ENCODE results near the gene CNPY1.

The CNPY1 gene

DNA sequence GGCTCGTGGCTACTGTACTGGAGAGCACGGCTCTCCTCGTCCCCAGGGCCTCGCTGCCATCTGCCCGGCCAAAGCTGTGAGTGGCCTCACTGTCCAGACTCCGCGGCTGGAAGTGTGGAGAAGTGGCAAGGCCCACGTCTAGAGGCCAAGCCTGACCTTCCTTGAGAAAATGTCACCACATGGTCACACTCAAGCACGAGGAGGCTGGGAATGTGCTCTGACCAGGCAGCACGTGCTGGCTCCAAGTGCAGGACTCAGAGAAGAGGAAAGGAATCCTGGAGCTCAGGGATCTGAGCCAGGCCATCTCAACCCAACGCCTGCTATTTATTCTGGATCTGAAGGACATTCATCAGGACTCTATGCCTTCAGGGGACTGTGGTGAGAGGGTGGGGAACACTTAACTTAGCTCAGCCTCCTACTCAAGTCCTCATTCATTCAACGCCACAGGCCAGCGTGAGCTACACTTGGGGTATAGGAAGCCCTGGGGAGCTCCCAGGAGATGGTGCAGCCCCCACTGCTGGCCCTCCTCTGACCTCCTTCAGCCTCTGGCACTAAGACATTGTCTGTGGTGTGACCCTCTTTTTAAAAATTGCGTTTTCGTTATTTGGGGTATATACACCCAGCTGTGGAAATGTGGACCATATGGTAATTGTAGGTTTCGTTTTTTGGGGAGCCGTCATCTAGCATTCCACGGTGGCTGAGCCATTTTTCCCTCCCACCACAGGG, 59.4 kb downstream of the CNPY1 start:
- no peak for DNase-seq

DNA sequence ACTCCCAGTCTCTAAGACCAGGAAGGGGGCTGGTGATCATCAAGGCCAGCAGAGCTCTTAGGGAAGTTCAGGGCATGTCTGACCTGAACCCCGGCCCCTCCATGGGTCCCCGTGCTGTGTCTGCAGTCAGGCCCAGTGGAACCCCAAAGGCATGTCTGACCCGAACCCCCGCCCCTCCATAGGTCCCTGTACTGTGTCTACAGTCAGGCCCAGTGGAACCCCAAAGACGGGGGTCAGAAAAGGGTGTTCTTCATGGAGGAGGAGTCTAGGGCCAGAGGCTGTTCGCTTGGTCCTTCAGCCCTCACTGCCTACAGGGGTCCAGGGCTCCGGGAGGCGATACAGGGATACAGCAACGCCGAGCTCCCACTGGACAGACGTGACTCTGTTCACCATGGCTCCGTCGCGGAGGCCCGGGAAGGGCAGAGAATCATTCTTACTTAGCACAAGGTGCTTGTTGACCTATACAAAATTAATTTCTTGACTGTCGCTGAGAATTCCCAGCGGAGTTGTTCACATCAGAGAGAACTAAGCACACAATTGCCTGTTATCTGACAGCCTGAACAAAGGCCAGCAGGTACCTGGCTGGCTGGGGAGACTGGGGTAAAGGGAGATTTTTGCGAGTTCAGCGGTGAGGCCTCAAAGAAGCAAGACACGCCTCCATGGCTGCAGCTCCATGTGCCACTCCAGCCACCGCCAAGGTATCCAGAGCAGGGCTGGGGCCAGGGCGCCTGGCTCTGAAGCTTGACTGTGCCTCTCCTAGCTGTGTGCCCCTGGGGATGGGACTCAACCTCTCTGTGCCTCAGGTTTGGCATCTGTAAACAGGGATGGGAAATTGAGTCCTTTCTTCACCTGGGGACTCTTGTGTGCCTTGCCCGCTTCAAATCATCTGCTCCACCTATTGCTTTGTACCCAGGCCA, 61.6 kb downstream of the CNPY1 start:
- DNase-seq = no peak

DNA sequence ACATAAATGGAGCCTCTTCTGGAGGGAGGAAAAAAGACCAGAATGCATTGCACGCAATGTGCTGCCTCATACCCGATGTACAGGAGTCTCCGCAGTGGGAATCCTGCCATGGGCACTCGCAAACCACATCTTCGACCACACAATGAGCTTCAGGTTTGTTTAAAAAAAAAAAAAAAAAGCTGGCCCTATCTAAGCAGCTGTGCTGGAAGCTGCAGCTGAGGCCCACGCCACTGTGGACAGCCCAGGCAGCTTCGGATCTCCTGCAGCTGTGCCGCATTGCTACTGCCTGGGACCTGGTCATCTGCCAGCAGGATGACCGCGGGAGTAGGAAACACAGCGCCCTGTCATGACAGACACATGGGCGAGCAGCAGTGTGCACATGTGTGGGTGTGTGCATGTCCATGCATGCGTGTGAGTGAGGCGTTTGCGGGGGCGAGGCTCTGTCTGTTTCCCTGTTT, 62.5 kb downstream of the CNPY1 start:
- DNase-seq = no peak

DNA sequence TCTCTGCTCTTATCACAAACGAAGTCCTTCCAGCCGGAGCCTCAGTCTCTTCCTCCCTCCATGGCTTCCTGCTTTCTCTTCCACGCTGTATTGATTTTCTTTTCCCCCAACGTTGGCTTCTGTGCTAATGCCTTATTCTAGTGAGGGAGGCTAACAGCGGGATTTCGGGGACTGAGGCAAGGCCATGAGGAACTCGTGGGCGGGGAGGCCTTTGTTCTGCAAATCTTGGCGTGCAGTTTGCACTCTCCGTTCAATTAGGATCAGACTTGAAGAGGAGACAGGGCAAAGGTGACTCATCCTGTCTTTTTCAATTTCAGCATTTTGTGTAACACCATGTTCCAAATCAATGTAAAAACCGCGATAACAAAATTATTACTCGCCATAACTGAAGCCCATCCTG, 63.1 kb downstream of the CNPY1 start:
- no peak for DNase-seq

DNA sequence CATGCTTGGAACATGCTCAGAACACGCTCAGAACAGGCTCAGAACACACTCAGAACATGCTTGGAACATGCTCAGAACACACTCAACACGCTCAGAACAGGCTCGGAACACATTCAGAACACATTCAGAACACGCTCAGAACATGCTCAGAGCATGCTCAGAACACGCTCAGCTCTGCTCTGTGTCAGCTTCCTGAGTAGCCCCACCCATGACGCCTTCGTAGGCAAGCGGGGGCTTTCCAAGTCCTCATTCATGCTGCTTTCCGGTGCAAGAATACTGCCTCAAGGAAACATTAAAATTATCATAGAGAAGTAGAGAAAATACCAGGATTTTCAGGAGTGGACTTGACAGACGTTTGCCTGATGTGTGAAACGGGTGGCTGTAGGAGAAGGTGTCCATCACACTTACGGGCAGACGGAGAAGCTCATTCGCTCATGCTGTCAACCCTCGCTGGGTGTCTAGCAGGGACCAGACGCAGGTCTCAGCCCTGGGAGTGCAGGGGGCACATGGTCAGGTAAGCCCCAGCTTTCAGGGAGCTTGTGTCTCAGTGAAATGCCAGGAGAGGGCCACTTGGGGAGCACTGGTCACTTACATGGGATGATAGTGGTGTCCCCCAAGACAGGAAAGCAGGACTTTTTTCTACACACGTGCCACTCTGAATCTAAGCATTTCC, 63.7 kb downstream of the CNPY1 start:
- DNase-seq = no peak

DNA sequence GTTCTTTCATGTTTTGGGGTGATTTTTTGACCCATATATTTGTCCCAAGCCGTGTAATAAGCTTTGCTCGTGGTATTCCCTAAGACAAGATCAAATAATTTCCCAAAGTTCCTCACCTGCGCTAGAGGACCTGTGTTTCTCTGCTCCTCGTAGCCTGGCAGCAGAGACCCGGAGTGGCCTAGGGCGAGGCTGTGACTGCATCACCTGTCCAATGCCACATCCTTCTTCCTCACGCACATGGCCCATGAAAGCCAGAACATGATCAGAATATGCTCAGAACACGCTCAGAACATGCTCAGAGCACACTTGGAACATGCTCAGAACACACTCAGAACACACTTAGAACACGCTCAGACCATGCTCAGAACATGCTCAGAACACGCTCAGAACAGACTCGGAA, 64.6 kb downstream of the CNPY1 start:
- no peak for DNase-seq

DNA sequence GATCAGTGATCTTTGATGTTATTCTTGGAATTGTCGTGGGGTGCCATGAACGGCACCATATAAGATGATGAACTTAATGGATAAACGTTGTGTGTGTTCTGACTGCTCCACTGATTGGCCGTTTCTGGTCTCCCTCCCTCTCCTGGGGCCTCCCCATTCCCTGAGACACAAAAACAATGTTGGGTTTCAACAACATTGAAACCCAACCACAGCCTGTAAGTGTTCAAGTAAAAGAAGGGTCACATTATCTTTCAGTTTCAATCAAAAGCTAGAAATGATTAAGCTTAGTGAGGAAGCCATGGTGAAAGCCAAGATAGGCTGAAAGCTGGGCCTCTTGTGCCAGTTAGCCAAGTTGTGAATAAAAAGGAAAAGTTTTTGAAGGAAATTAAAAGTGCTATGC, 68.9 kb downstream of the CNPY1 start:
- no peak for DNase-seq

DNA sequence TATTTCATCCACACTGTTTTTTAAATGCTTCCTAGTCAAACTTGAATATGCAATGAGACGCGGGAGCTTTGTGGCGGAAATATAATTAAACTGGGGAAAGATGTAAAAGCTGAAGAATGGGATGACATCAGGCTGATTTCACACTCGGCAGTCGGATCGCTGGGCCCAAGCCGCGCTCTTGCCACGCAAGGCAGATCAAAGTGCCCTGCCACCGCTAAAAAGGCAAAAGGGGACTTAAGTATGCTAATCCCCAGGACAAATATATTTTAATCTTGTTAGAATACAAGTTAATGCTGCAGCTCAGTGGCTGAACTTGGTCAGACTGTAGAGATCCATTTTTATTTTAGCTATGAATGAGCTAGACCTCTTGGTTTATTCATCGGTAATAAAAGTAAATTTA, 74.6 kb downstream of the CNPY1 start:
- no peak for DNase-seq

DNA sequence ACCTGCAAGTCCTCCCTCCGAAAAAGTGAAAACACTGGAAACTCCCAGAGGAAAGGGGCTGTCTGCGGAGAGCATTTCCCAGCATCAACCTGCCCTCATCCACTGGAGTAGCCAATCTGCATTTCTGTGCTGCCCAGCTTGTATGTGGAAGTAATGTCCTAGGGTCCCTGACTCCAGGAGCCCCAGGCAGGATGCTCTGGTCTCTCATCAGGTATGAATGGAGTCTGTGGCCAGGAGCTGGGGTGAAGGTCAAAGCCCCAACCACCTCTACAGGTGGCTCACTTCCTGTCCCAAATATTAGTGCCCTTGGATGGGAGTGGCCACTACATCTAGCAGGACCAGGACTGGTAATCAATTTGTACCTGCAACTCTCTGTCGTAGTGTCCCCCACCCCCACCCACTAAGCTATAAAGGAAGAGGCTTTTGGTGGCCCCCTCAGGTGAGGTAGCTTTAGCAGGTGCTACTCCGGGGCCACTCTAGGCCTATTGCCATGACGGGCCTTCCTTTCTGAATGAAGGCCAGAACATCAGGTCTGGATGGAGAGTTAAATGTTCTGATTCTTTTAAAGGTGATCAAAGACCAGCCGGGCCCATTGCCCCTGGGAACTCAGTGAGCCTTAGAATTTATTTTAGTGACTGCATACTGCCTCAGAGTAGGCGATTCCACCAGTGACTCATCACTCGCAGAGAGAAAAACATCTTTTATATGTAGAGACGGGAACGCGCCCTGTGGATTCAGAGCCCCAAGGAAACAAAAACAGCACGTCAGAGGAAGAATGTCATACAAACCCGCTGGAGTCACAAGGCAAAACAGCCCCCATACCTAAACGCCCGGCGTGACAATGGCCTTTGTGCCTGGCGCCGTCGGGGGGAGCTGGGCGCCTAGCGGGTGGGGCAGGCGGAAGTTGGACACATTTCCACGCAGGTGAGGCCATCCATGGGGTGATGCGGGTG, 75.4 kb downstream of the CNPY1 start:
- DNase-seq = no peak

DNA sequence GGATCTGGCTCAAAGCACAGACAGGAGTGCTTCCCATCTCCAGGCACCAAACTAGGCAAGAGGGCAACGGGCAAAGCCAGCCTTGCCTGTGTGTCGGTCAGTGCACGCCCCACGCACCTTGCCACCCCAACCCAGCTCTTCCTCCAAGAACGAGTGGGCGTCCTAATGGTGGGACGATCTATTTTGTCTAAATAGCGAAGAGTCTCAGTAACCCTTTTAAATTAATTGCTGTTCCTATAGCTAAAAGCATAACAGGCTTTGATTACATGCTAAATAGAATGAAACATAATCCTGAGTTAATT, 76.2 kb downstream of the CNPY1 start:
- no peak for DNase-seq

DNA sequence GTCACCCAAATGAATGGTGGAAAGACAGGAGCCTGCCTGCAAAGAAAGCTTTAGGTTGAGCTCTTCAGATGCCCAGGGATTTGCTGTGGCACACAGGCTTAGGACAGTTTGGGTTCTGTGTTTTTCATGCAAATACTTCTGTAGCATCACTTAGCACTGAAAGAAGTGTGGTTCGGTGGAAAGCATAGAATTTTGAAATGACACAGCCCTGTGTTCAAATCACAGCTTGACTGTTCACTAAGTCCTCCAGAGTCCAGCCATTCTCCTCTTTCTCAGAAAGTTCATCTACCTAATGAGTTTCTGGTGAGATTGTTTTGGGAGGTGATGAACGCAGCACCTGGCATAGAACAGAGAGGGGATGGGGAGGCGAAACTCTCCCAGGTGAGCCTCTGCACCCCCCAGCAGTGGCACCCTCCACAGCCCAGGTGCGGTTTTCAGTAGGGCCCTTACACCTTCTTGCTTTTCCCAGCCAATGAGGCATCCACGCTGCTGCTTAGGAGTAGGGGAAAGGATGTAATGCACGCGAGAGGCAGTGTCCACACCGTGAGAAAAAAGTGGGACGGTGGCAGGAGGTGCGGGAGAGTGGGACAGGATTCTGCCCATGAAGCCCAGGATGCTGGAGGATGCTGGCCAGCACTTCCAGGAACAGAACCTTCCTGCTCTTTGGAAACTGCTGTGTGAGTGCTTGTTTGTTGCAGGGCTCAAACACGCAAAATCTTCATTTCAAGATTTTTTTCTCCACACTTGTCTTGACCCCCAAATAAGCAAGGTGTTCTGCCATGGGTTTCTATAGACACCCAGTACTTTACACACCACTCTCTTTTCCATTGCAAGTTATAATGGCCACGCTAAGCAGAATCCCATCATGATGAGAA, 76.8 kb downstream of the CNPY1 start:
- no peak for DNase-seq

DNA sequence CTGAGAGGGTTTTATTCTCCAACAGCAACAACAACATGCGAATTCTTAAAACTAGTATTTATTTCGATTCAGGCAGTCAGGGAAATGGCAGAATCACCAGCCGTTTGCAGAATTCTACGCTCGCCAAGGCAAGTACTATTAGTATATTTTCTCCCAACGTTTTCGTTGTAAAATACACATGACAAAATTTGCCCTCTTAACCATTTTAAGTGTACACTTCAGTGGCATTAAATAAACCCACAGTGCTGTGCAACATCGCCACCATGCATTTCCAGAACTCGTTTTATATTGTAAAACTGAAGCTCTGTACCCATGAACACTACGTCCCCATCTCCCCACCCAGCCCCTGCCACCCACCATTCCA, 77.6 kb downstream of the CNPY1 start:
- no peak for DNase-seq

DNA sequence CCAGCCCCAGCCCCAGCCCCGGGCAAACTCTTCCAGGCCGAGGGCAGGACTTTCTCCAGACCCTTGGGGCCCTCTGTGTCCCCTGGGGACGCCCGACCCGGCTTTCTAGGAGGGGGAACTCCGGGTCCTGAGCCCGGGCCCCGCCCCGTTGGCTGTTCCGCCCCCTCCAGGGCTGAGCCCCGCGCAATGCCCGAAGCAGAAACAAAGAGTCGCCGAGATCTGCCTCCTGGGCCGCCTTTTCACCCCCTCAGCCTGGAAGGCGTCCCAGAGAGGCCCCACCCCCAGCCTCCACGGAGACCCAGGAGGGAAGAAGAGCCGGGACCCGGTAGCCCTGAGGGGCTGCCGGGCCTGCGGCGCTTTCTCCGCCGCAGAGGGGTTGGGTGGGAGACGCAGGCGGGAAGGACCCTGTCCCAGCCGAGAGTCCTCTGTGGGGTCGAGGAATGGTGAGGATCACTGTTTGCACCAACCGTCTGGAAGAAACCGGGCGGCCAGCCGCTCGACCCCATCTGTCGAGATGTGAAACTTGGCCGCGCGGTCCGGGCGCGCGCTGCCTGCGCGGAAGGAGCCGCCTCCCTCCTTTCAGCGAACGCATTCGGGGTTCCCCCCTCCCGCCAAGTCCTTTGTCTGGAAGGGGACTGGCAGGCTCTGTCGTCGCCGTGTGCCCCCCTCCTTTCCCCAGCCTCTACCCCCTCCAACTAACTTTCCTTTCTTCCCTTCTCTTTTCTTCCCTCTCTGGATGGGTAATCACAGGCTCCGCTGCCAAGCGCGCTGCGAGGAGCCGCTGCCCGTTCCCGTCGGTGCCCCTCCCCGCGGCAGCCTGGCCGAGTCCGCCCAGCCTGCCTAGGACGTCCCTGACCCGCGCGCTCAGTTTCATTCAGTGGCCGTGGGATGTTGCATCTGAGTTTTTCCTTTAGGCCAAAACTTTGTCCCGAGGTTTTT, 78.2 kb downstream of the CNPY1 start:
- no peak for DNase-seq

DNA sequence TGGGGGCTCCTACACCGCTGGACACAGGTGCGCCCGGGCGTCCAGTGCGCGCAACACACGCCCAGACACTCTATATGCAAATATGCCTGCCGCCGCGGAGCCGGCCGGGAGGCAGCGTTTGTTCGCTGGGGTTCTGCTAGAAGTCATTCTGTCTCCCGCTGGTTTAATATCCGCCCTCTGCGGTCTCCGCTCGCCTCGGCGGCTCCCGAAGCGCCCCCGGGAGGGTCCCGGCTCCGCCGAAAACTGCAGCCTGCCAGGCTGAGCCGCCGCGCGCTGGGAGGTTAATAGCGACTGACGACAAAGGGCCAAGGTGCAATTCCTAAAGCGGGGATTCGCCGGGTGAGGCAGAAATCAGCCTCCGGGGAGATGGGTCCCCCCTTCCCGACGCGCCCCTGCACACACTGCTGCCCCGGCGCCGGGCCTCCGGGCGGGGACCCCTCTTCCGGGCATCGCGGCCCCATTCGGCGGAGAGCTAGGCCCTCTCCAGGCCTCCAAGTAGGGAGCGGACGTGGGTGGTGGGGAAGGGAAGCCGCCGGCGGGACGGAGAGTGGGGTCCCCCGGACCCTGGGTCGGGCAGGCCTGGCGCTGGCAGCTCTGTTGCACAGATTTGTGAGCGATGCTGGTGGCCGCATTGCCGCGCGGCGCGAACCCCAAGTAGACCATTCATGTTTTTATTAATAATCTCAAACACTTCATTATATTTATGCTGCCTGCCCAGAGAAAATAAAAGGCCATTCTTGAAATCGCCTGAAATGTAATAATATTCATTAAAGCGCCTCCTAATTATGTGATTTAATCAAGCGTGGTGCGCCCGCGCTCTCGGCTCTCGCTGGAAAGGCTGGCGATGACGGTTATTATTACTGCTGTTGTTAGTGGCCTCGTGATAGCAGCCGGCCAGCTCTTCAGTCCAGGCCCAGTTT, 79.3 kb downstream of the CNPY1 start:
- no peak for DNase-seq

DNA sequence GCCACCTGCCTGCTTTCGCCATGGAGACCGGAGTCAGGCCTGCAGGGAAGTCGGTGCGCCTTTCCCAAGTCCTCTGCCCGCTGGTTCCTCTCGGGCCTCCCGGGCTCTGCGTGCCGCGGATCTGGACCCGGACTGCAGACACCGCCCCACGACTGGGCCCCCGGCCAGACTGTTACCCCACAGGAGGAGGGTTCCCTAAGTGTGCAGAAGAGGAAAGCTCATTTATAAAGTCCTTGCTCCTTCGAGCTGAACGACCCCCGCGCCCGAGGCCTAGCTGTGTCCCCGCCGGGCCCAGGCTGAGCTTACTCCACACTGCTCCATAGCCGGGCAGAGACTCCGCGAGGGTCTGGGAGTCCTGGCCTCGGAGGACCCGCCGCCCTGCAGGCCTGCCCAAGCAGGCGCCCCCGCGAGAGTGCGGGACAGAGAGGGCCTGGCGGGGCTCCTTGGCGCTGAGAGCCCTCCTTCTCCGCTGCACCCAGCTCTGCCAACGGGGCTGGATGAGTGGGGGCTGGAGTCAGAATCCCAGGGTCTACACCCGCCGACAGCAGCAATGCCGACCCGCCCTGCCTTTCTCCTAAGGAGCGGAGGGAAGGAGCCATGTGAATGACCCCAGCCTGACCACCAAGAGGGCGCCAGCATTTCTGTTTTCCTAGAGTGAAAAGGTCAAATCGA, 80.1 kb downstream of the CNPY1 start:
- no peak for DNase-seq

DNA sequence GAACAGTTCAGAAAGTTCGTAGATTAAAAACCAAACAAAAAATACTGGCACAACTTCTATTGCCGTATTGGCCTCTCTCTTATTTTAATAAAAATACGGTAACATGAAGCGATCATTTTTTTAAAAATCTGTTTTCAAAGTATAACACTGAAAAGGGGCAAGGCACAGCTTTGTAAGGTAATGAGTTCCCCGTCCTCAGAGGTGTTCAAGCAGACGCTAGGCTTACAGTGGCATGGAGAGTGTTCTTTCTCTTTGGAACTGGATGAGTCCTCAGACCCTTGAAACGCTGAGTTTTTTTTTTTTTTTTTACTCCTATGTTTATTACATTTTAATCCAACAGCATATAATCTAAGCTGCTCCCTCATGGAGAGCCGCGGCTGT, 80.6 kb downstream of the CNPY1 start:
- DNase-seq = no peak

DNA sequence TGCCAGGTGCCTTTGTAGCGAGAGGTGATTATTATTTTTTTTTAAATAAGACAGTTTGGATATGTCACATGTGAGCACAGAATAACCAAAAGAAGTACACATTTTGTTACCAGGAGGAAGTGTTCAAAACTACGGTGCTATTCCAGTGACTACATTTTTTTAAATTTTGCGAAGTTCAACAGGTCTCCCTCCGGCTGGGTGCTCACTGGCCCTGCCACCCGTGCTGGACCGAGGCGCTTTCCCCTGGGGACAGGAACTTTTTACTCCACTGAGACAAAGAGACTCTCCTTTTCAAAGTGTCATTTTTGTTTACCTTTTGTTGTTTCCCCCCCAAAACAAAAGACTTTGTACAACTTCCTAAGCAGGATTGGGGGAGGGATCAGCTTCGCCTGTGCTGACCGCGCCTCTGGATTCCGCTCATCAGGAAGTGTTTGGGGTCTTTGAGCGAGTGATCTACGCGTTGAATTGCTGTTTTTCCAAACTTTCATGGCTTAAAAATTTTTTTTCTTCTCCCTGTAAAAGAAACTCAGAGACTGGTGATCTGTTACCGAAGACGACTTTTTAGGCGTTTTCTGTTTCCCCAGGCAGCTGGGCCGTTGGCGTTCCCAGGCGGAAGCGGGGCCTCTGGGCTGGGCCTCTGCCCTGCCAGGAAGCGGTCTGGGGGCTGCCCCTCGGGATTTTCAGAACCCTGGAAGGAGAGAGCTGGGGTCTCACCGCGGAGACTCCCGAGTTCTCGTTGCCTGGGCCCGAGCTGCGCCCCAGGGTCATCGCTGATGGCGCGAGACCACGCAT, 81.2 kb downstream of the CNPY1 start:
- DNase-seq = no peak

DNA sequence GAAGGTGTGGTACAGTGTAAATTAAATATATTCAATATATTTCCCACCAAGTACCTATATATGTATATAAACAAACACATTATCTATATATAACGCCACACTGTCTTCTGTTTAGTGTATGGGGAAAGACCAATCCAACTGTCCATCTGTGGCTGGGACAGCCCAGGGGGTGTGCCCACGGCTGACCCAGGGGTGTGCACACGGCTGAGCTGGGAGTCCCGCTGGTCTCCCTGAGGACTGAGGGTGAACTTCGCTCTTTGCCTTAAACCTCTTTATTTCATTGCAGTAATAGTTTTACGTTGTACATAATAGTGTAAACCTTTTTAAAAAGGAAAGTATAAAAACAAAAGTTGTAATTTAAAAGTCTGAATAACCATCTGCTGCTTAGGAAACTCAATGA, 82.2 kb downstream of the CNPY1 start:
- DNase-seq = no peak

Data from NCI-H510A (cell line).